ENCODE data around the gene STYK1.
"Not testable (repeated sequence)": the region's sequence is repeated elsewhere in the genome, so short reads cannot be mapped to it uniquely, and the experiment has no call there.

STYK1 gene

DNA sequence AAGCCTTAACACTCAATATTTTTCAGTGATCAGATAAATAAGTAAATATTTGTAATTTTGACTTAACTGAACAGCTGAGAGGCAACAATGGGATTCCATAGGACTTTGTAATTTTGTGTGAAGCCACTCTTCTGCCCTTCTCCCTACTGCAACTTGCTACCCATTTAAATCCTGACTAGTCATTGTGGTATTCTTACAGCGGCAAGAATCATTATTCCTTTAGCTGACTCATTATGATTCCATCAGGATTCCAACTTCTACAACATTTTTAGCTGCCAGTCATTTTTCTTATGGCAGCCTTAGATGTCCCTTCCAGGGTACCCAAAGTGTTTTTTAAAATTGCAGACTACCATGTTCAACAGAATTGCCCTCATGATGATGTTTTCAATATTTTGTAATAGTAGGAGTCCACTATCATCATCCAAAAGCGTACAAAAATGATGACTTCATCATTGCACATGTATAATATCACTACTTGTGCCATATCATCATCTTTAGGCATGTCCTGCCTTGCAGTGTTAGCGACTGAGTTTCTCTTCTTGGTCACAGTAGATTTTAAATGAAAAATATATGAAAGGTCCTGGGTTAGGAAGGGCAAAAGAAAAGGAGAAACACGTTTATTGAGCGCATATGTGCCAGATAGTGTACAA lies 55.4 kb downstream of the STYK1 start:
- no peak for DNase-seq

DNA sequence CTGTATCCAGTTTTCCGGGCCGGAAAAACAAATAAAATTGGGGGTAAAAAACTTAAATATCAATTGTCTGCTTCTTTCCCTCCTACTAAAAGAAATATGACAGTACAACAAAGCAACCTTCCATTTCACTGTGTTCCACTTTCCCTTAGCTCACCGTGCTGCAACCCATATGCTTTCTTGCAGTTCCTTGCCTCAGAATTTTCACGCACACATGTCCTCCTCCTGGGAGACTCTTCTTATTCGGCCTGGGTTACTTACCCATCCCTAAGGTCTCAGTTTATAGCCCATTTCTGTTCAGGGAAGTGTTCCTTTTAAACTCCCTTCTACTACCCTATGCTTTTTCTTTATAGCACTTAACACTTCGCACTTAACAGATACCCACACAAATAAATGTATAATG lies 56.0 kb downstream of the STYK1 start:
- no peak for DNase-seq

DNA sequence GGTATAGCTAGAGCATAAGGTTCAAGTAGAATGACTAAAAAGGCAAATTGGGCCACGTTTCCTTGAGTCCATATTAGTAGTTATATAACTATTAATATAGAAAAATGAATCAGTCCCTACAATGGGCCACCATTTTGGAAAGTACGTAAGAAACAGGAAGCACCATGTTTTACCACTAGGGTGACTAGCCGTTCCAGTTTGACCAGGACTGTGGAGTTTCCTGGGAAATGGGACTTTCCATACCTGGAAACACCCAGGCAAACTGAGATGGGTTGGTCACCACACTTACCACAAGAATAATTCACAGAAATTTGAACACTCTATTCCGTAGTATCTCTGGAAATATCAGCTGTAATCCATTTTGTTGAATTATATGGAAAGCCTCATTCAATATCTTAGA lies 58.3 kb downstream of the STYK1 start:
- no peak for DNase-seq

DNA sequence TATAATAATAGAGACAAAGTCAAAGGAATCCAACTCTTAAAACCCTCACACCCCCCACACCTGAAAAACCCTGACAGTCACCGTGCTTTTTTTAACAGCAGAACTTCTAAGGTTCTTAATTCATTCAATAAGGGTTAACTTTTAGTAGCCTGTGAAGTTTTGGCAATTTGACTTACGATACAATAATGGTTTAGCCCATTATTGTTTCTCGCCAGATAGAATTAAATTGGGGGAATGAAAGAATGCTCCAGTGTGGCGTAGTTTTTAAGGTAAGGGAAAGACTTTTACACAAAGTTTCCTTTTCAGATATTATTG lies 59.8 kb downstream of the STYK1 start:
- no peak for DNase-seq

DNA sequence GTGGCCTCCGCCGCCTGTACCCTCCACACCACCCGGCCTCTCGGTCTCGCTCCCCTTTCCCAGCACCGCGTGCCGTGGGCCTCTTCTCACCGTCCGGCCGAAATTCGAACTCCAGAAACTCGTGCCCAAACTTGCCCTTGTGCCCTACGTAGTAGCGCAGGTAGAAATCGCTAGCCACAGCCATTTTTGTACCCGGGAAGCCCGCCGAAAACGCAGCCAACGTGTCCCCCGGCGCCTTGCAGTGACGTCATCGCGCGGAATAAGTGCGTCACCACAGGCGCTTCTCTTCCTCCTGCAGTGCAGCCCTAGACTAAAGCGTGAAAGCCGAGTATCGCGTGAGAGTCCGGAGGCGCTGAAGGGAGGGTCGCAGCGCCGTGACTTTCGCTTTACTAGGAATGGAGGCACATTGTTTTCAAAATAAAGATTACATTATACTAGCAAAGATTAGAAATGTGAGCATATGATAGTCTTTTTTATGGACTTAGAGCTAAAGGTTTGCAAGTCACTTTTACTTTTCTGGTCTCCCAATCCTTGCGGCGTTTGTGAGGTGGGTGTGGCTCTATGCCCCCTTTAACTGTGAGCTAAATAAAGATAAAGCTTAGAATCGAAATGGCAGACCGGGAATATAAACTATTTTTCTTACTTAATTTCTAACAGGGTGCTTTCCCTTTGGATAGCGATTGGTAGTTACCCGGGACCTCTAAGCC lies 60.4 kb downstream of the STYK1 start, which contains the start of gene MAGOHB:
MAGOHB (minus strand) TSS at position 261 of the 707 bp plus-strand sequence; CDS start at position 184, 77 bp downstream.
- DNase-seq, result peak; percentile 95 to 99

DNA sequence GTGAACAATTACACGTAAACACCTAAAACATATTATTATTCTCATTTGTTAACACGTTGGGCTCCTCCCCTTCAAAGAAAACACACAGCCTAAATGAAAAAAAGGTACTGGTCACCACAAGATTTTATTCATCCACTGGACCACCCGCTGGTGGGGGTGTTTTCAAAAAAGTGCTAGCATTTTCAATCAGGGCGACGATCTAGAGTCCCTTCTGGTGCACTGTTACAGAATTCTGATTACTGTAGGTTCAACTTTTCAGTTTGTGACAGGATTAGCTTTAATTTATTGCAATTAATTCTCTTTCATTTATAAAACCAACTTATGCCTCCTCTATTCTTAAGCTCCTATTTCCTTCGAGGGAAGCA lies 60.9 kb downstream of the STYK1 start:
- DNase-seq, result peak in 1 of 2 experiments; percentile 46

DNA sequence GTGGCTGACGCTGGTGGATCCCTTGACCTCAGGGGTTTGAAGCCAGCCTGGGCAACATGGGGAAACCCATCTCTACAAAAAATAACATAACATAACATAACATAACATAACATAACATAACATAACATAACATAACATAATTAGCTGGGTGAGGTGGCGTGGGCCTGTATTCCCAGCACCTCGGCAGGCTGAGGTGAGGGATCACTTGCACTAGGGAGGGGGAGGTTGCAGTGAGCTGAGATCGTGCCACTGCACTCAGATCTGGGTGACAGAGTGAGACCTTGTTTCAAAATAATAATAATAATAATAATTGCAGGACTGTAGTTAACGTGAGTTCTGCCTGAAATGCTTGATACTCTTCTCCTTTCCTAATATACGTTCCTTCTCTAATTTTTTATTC lies 61.7 kb downstream of the STYK1 start:
- DNase-seq, result no peak

DNA sequence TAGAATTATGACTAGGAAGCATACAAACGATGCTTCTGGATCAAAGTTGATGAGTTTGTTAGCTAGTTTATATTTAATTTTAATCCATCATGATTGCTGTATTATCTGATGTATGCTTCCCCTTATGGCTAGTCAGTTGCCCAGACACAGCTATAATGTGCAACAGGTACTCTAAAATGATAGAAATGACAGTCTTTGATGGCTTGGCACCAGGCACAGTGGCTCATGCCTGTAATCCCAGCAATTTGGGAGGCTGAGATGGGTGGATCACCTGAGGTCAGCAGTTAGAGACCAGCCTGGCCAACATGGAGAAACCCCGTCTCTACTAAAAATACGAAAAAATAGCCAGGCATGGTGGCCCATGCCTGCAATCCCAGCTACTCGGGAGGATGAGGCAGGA lies 62.6 kb downstream of the STYK1 start:
- not testable (repeated sequence) for DNase-seq

DNA sequence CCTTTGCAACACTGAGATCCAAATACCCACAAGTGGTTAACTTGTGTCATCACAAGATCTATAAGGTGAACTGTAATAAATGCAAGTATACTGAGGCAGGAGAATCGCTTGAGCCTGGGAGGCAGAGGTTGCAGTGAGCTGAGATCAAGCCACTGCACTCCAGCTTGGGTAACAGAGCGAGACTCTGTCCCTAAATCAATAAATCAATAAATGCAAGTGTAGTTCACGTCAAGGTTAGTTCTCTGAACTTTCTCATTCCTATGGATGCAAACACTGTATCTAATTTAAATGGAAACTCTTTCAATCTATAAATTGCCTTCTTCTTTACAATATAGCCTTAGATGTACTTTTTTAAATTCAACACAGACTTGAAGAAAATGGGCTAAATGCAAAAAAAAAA lies 63.7 kb downstream of the STYK1 start:
- DNase-seq, result no peak

DNA sequence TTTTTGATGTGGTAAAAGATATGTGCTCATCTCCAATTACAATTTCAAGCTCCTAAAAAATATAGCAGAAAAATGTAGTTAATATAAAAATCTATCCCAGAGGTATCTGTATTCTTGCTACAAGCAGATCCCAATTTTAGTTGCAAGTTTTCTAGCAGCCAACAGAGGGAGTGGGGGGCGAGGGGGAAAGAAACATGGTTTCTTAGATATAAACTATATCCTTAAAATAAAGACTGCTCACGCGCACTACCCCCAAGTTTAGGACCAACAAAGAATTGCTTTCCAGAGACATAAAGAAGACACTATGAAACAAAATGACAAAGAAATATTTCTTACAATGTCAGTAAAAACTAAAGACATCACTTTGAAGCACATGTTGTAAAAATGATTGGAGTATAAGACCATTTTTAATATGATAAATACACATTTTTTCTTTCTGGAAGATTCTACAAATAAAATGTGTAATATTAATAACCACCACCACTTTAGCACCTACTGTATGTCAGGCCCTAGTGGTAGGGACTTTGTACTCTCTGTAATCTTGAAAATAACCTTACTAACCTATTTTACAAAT lies 65.9 kb downstream of the STYK1 start:
- DNase-seq, result no peak

DNA sequence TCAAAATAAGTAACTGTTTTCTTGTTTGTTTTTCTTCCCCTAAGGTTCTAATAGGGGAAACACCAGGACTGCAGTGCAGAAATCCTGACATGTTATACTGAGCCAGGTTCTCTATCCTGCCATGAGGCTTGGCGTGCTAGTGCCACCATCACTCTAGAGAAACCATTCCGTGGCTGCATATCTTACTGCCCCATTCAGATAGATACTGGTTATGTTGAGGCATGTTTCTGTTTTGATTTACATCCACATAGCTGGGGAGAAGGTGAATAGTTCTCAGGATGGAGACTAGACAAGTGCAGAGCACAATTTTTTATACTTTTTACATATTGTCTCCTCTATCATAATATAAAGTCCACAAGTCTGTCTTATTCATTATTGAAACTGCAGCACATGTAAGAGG lies 72.0 kb downstream of the STYK1 start:
- no peak for DNase-seq

DNA sequence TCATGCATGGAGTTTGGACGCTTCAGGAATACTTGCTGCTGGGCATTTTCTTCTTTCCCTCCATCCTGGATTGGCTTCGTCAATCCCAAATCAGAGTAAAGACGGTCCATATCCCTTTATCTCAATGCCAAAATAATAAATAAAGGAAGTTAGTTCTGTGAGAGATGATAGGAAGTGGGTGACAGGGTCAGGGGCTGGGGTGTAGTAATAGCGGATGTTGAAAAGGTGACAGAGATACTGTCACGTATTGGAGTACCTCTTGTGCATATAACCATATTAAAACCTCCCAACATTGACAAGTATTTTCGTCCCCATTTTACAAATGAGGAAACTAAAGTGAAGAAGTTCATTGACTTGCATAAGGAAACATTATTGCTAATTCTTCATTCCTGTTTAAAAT lies 72.9 kb downstream of the STYK1 start:
- no peak for DNase-seq

DNA sequence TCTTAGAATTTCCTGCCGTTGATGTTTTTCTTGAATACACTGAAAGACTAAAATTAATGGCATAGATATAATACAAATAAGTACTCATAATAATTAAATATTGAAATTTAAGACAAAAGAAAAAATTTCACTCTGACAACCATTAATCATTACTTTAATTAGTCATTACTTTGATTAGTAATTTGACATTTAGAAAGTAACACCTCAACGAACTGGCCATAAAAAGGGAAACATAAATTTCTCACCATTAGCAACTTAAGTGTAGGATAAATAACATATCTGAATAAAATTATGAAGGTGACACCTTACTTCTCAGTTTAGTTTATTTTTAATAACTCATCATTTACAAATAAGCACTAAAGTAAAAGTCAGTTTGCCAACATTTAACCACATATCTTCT lies 78.0 kb downstream of the STYK1 start:
- no peak for DNase-seq

DNA sequence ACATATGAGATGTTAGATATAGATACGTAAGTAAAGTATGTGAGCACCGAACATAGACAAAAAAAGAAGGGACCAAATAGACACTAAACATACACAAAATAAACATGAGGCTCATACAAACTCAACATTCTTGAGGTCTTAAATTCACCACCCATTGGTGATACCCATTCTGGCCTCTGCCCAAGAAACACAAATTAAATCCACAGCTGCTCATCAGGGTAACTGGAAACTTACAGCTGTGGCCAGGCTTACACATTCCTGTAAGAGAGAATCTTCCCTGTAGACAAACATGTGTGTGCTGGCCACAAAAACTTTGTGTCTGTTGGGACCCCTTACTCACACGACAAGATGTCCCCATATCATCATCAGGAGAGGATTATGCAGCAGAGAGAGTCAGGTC lies 82.9 kb downstream of the STYK1 start:
- DNase-seq, result no peak

DNA sequence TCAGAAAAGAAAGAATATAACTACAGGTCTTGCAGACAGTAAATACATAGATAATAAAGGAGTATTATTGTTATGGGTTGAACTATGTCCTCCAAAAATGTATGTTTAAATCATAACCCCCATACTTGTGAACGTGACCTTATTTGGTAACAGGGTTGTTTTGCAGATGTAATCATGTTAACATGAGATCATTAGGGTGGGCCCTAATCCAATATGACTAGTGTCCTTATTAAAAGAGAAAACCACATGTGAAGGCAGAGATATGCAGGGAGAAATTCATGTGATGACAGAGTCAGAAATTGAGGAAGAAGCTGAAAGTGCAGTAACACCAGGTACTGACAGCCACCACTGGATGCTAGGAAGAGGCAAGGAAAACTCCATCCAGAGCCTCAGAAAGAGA lies 89.4 kb downstream of the STYK1 start:
- DNase-seq, result no peak

DNA sequence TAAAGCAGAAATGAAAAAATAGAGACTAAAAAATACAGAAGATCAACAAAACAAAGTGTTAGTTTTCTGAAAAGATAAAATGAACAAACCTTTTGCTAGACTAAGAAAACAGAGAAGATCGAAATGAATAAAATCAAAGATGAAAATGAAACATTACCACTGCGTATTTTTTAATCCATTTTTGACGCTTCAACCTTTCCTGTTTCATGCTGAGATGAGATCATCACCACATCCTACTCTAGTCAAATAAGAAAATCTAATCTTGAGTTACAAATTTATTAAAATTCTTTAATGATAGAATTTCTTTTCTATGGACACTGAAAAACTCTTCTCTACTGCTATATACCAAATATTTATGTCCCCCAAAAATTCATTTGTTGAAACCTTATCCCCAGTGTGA lies 91.1 kb downstream of the STYK1 start:
- DNase-seq, result no peak

DNA sequence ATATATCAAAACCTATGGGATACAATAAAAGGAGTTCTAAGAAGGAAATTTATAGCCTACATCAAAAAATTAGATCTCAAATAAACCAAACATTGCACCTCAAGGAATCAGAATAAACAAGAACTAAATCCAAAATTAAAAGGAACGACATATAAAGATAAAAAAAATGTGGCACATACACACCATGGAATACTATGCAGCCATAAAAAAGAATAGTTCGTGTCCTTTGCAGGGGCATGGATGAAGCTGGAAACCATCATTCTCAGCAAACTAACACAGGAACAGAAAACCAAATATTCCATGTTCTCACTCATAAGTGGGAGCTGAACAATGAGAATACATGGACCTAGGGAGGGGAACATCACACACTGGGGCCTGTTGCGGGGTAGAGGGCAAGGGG lies 91.7 kb downstream of the STYK1 start:
- not testable (repeated sequence) for DNase-seq

DNA sequence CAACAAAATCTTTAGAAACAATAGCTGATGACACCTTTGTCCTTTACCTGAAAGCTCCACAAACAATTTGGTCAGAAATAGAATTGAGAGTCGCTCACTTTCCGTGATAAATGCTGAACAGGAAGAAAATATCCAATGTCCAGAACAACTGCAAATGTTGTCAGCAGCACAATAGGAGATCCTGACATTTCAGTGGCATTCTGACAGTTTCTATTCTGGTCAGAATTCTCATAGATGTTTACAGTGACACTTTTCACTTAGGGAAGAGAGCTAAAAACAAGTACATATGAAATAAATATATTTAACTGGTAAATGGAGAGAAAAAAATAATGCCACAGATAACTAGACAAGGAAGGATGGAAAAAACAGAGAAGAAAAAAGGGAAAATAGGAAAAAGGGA lies 99.5 kb downstream of the STYK1 start:
- DNase-seq, result no peak

DNA sequence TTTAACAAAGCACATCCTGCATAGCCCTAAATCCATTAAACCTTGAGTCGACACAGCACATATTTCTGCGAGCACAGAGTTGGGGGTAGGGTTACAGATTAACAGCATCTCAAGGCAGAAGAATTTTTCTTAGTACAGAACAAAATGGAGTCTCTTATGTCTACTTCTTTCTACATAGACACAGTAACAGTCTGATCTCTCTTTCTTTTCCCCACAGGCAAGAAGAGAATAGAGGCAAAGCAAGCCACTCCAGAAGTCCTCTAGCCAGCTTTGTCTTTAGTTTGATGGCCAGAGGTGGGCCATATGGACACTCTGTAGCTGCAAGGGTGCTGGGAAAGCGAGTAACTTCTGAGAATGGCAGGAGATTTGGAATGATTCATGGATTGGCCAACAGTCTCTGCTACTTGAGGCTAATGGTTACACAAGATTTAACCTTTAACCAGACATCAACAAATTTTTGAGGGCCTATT lies 101.8 kb downstream of the STYK1 start:
- DNase-seq, result not testable (repeated sequence)

DNA sequence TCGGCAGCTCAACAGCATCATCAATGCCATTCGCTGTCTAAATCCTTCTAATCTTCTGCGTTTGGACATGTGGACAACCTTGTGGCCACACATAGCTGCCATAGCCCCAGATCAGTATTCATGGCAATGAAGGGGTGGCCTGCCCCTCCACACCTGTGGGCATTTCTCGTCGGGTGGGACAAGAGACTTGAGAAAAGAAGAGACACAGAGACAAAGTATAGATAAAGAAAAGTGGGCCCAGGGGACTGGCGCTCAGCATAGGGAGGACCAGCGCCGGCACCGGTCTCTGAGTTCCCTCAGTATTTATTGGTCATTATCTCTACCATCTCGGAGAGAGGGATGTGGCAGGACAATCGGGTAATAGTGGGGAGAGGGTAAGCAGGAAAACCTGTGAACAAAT lies 102.7 kb downstream of the STYK1 start:
- DNase-seq, result no peak
